Hematopoietic multipotent progenitor cell treated with erythropoietin and hydrocortisone succinate and interleukin-3 and kit ligand, for 6 days (in vitro differentiated cells): ENCODE results near the gene KRT74.

Source experiments
- DNase-seq: peaks from one replicate; pipeline ENCODE4 v3.0.0-alpha.2; 2015

The KRT74 gene

GRCh38 chr12:52533686-52534470 lies 39.8 kb downstream of the KRT74 start:
- DNase-seq = no peak

- DNase-seq = no peak
Measured at GRCh38 chr12:52532636-52533035, 41.0 kb downstream of the KRT74 start.

GRCh38 chr12:52531566-52532300 lies 41.9 kb downstream of the KRT74 start:
- DNase-seq = no peak

GRCh38 chr12:52530905-52531304 lies 42.7 kb downstream of the KRT74 start:
- DNase-seq = no peak

- no peak for DNase-seq
Measured at GRCh38 chr12:52530366-52530765, 43.3 kb downstream of the KRT74 start.

- no peak for DNase-seq
Measured at GRCh38 chr12:52529846-52530245, 43.8 kb downstream of the KRT74 start.

GRCh38 chr12:52529417-52529816 lies 44.2 kb downstream of the KRT74 start:
- no peak for DNase-seq

- no peak for DNase-seq
Measured at GRCh38 chr12:52528641-52529143, 45.0 kb downstream of the KRT74 start.

- DNase-seq = no peak
Measured at GRCh38 chr12:52527121-52527800, 46.4 kb downstream of the KRT74 start.

GRCh38 chr12:52526511-52526951 lies 47.1 kb downstream of the KRT74 start:
- no peak for DNase-seq

- DNase-seq = no peak
Measured at GRCh38 chr12:52525661-52526499, 47.8 kb downstream of the KRT74 start.

GRCh38 chr12:52524898-52525591 lies 48.6 kb downstream of the KRT74 start:
- DNase-seq = no peak

- no peak for DNase-seq
Measured at GRCh38 chr12:52524241-52524897, 49.3 kb downstream of the KRT74 start.

GRCh38 chr12:52523824-52524223 lies 49.8 kb downstream of the KRT74 start:
- no peak for DNase-seq

- no peak for DNase-seq
Measured at GRCh38 chr12:52522346-52523011, 51.2 kb downstream of the KRT74 start.

GRCh38 chr12:52521568-52522266 lies 51.9 kb downstream of the KRT74 start:
- no peak for DNase-seq

- no peak for DNase-seq
Measured at GRCh38 chr12:52521175-52521567, 52.5 kb downstream of the KRT74 start.

GRCh38 chr12:52519826-52520662 lies 53.6 kb downstream of the KRT74 start, which contains the start of gene KRT5:
Gene KRT5, minus strand, starts transcription at chr12:52520394. Its CDS starts 98 bp downstream, at chr12:52520296.
- DNase-seq = no peak

GRCh38 chr12:52519387-52519703 lies 54.3 kb downstream of the KRT74 start:
- DNase-seq = no peak
